ENCODE measurements around the gene ARGLU1. TPM values are rescaled to one million over a fixed set of nuclear protein-coding genes. Genes with fewer than 3 reads are reported as not detected.

The ARGLU1 gene
- polyA plus RNA-seq, 1 experiment, result 80.3 TPM

GRCh38 chr13:106612688-106613087 lies 44.8 kb upstream of the ARGLU1 start:
- H3K27ac ChIP-seq (ENCODE audit: low read depth, low read length), result no peak overlapping the region
- no peak for TF ChIP-seq CTCF (IDR thresholded peaks at IDR 0.05; ENCODE audit: low read depth, low read length)
- H3K4me3 ChIP-seq (ENCODE audit: low read depth, low read length), result no peak overlapping the region
- no peaks in the 10 kb centered on the region for H3K9me3 ChIP-seq (ENCODE audit: control insufficient read depth, insufficient read depth, low read length)
- POLR2A ChIA-PET, result no interaction called here
- CTCF ChIA-PET, result no interaction called here
- DNase-seq (ENCODE audit: low read depth, low spot score), result no peak
- H3K27me3 ChIP-seq (ENCODE audit: control insufficient read depth, insufficient read depth, low read length), result no peaks in the 10 kb centered on the region

DNA sequence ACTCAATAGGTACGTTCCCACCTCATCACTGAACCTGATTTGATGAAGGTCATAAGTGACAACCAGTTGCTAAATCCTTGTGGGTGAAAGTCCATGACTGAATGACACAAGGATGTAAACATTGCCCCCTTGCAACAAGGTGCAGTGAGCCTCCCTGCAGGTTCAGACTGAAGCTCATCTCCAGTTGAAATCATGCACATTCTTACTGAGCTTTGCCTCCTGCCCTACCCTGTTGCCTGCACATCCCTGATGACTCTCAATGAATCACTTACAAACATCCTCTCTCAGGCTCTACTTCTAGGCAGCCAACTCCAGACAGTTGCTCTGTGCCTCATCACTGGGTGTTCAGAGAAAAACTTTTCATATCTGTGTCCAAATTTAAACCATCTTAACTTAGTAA lies 42.5 kb upstream of the ARGLU1 start:
- ChIA-PET CTCF (interaction anchor here (2.4 kb wide), 1 partner anchor 10 kb away, joined by 13 read pairs; no protein-coding TSS in a partner anchor), POLR2A (no interaction called here)
- TF ChIP-seq CTCF (IDR thresholded peaks at IDR 0.05; ENCODE audit: low read depth, low read length), result no peak
- DNase-seq (ENCODE audit: low read depth, low spot score), result peak; percentile 15
- Histone ChIP-seq H3K4me3 (ENCODE audit: low read depth, low read length) (no peak overlapping the region), H3K27ac (ENCODE audit: low read depth, low read length) (no peak overlapping the region), H3K27me3 (ENCODE audit: control insufficient read depth, insufficient read depth, low read length) (no peaks in the 10 kb centered on the region), H3K9me3 (ENCODE audit: control insufficient read depth, insufficient read depth, low read length) (no peaks in the 10 kb centered on the region)

- no peak overlapping the region for H3K4me3 ChIP-seq (ENCODE audit: low read depth, low read length)
- no peak for TF ChIP-seq CTCF (IDR thresholded peaks at IDR 0.05; ENCODE audit: low read depth, low read length)
Observed at GRCh38 chr13:106609116-106609515, 41.2 kb upstream of the ARGLU1 start.

GRCh38 chr13:106603546-106603945 lies 35.6 kb upstream of the ARGLU1 start:
- POLR2A ChIA-PET, result no interaction called here
- no peak overlapping the region for H3K4me3 ChIP-seq (ENCODE audit: low read depth, low read length)
- H3K9me3 ChIP-seq (ENCODE audit: control insufficient read depth, insufficient read depth, low read length), result no peaks in the 10 kb centered on the region
- H3K27ac ChIP-seq (ENCODE audit: low read depth, low read length), result no peak overlapping the region
- no peak for TF ChIP-seq CTCF (IDR thresholded peaks at IDR 0.05; ENCODE audit: low read depth, low read length)
- H3K27me3 ChIP-seq (ENCODE audit: control insufficient read depth, insufficient read depth, low read length), result peaks cover 2% of the 10 kb centered on the region
- CTCF ChIA-PET, result interaction anchor here (2.8 kb wide), 1 partner anchor 17 kb away, joined by 14 read pairs; no protein-coding TSS in a partner anchor
- no peak for DNase-seq (ENCODE audit: low read depth, low spot score)

More at GRCh38 chr13:106609116-106609515, 41.2 kb upstream of the ARGLU1 start:
- H3K27me3 ChIP-seq (ENCODE audit: control insufficient read depth, insufficient read depth, low read length), result no peaks in the 10 kb centered on the region
- CTCF ChIA-PET, result interaction anchor here (1.2 to 2.4 kb wide), 2 partner anchors 11 kb away, joined by 8 to 13 read pairs; no protein-coding TSS in a partner anchor
- H3K9me3 ChIP-seq (ENCODE audit: control insufficient read depth, insufficient read depth, low read length), result no peaks in the 10 kb centered on the region
- H3K27ac ChIP-seq (ENCODE audit: low read depth, low read length), result no peak overlapping the region
- POLR2A ChIA-PET, result no interaction called here
- DNase-seq (ENCODE audit: low read depth, low spot score), result no peak

GRCh38 chr13:106602178-106602577 lies 34.2 kb upstream of the ARGLU1 start:
- Histone ChIP-seq H3K9me3 (ENCODE audit: control insufficient read depth, insufficient read depth, low read length) (no peaks in the 10 kb centered on the region), H3K4me3 (ENCODE audit: low read depth, low read length) (no peak overlapping the region), H3K27ac (ENCODE audit: low read depth, low read length) (no peak overlapping the region), H3K27me3 (ENCODE audit: control insufficient read depth, insufficient read depth, low read length) (peaks cover 2% of the 10 kb centered on the region)
- TF ChIP-seq CTCF (IDR thresholded peaks at IDR 0.05; ENCODE audit: low read depth, low read length), result no peak
- POLR2A ChIA-PET, result no interaction called here
- DNase-seq (ENCODE audit: low read depth, low spot score), result no peak
- CTCF ChIA-PET, result no interaction called here

Measured in AG04450 (cell line).